HG02798 (cell line): ENCODE results near the gene ZFPM1.
A peak's percentile ranks its signal among the peaks of the same experiment; 100 is the strongest.
"Not testable (repeated sequence)": the region's sequence is repeated elsewhere in the genome, so short reads cannot be mapped to it uniquely, and the experiment has no call there.

Experiments used
- ATAC-seq: cut with Tn5 transposase; IDR thresholded peaks from one replicate; pipeline ENCODE4 v1.9.1; 2021; ENCODE audit warnings: mild to moderate bottlenecking; ENCODE audit not compliant: unreplicated experiment, poor library complexity

ZFPM1 gene

DNA sequence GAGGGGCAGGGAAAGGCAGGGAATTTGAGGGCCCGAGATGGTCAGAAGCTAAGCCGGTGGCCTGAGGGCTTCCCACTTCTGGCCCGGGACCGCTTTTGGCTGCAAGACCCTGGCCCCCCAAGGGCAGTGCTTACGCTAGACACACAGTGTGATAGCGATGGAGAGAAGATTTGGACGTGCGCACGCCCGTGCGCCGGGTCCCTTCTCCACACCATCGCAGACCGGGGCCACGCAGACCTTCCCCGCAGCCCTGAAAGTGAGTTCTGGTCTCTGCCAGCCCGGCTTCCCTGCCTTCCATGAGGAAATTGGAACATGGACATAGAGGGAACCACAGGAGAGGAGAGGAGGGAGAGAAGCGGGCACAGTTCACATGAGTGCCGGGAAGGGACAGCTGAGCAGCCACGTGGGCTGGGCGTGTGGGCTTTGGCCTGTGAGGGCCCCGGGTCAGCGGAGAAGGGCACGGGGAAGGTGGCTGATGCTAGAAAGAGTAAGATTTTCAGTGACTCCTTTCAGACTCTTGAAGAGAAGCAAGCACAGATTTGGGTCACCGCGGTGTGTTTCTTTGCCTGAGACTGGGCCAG lies 23.8 kb downstream of the ZFPM1 start:
- ATAC-seq, result no peak

DNA sequence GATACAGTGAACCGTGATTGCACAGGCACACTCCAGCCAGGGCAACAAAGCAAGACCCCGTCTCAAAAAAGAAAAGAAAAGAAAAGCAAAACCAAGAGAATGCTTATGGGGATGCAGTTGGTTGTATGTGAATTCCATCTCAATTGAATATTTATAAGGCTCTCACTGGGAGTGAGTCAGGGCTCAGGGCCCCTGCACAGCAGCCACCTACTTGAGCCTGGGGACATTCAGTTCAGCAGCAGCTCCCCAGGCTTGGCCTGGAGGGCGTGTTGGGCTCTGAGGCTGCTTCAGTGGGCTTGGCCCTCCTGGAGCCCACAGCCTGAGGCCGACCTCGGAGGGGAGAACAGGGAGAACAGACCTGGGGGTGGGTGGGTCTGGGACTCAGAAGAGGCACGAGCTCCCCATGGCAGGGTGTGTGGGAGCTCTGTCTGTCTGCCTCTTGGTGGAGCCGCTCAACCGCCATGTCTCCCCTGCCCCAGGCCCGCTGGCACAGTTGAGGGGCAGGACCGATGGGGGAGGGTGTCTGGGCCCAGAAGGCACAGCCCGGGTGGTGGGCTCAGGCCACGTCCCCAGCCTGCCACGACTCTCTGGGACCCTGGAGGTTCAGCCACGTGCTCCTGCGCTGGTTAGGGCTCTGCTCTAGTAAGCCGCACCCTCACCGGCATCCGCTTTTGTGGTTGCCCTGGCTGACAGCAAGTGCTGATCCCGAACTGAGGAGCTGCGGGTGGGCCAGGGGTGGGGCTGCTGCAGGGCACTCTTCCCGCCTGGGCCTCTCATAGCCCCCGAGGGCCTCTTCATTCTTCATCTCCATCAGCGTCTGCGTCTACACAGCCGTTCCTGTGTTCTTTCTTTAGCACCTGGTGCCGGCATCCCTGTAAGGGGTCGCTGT lies 24.8 kb downstream of the ZFPM1 start:
- ATAC-seq, result no peak

DNA sequence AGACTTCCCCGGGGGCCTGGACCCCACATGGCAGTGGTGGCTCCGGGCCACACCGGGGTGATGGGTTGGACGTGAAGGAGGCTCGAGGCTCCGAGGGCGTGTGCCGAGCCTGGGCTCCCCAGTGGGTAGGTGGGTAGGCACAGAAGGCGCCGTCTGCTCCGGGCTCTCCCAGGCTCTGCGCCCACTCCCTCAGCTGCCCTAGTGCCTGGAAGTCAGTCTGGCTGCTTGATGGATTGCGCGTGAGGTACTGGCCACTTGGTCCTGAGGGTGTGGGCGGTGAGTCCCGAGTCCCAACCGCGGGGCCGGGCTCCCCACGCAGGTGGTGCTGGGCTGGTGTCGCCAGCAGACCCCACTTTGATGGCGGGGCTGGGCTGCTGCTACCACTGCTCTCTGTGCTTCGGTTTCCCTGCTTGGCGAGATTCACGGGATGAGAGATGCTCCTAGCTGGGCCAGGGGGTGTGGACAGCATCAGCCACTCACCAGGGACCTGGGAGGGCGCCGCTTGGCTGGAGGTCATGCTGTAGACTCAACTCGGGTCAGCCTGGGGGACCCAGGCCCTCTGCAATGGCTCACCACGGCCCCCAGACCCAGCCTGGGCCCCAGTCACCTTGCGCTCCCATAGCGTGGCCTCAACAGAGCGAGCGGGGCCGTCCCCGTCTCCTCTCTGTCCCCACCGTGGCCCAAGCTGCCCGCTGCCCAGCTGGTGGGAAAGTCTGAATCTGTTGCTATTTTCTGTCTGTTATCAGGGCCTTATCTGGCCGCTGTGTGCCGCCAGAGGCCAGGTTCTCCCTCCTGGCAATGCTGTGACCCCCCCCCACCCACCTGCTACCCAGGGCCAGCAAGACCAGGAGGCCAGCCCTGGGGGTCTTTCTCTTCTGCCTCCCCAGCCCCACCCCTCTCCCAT lies 26.1 kb downstream of the ZFPM1 start:
- no peak for ATAC-seq

DNA sequence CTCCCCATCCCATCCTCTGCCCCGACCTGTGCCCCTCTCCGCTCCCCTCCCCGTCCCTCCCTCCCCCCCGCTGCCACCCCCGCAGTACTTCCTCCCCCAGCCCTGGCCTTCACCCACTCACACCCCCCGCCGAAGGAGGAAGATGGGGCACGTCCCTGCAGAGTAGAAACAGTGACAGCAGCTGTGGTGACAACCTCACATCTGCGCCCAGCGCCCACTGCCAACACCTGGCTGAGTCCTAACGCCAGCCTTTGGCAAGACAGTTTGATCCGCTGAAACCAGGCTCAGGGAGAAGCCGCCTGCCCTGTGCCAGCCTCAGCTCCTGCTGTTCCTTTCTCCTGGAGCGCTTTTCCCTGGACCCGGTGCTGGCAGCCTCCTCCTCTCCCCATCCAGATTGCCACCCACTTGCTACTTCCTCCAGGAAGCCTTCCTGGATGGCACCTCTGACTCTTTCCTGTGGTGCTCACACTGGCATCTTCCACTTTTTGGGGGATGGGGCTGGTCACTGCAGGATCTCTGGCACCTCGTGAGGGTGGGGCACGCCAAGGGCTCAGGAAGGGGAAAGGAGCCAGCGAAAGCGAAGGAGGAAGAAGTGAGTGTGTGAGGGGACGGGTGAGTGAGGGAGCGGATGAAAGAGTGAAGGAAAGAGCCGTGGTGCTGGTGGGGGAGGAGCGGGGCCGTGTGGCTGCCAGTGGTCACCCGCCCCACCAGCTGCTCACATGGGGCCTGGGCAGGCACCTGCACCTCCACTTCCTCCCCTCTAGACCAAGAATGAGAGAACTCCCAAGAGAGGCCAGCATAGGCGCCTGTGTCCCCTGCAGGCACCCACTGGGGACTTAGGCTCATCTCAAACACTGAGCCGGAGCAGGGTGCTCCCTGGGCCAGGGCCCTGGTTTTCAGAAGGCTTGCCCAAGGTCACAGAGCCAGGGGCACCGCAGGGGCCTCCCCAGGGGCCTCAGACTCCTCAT lies 27.0 kb downstream of the ZFPM1 start:
- ATAC-seq, result peak; percentile 45

DNA sequence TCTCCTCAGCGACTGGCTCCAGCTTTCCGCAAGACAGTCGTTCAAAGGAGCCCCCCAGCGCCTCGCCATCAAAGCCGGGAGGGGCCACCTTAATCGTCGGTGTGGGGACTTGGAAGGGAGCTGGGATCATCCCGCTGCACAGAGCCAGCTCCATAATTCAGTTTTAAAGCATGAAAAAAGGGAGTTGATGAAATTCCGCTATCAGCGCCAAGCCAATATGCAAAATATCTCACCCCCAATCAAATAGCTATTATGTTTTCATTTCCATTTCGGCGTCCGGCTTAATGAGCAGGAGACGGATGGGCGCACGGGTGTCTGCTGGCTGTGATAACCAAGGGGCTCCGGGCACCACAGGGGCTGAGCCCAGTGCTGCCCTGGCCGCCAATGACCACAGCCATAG lies 27.7 kb downstream of the ZFPM1 start:
- ATAC-seq, result no peak

DNA sequence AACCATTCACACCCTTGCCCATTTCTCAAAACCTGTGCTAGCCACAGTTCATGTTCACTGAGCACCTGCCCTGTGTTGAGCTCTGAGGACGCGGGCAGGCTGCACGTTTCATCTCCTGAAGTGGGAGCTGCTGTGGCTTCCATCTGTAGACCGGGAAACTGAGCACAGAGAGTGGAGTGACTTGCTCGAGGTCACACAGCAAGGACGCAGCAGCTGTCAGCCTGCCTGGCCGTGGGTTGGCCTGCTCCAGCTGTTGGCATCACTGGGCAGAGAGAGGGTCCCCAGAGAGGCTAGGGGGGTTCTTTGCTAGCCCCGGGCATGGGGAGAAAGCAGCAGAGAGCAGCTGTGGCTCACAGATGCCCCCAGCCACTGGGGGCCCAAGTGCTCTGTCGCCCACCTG lies 28.8 kb downstream of the ZFPM1 start:
- no peak for ATAC-seq

DNA sequence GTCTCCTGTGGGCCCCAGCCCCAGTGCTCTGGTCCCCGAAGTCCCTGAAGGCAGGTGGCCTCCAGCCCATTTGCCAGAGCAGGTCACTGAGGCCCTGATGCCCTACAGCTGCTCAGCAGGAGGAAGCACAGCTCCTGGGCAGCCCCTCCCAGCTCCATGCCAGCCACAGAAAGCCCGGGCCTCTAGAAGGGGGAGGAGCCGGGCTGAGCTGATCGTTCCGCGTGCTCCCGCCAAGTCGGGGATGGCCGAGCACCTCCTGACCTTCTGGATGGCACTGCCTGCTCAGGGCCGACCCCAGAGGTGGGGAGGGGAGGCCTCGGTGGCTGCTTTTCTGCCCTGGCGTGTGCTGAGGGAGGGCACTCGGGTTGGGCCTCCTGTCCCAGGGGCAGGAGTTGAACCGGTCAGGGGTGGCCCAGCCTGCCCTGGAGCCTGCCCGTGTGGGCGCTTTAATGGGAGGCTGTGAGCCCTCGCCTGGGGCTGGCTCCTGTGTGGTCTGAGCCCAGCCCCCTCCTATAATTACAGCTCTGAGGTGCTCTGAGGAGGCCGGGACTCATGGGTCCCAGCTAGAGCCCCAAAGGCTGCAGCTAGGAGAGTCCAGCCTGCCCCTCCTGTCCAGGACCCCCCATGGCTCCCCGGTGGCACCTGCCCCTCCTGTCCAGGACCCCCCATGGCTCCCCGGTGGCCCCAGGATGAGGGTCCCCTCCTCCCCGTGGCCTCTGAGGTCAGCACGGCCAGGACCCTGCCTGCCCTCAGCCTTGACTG lies 29.7 kb downstream of the ZFPM1 start:
- no peak for ATAC-seq

DNA sequence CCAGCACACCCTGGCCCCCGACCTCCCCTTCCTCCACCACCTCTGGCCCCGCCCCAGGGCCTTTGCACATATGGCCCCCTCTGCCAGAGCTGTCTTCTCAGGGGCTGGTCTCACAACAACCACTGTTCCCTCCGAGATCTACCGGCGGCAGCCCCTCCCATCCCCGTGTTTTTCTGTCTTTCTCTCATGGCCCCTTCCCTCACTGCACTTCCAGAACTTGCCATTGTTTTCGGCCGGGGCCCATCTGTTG lies 30.2 kb downstream of the ZFPM1 start:
- ATAC-seq, result no peak

DNA sequence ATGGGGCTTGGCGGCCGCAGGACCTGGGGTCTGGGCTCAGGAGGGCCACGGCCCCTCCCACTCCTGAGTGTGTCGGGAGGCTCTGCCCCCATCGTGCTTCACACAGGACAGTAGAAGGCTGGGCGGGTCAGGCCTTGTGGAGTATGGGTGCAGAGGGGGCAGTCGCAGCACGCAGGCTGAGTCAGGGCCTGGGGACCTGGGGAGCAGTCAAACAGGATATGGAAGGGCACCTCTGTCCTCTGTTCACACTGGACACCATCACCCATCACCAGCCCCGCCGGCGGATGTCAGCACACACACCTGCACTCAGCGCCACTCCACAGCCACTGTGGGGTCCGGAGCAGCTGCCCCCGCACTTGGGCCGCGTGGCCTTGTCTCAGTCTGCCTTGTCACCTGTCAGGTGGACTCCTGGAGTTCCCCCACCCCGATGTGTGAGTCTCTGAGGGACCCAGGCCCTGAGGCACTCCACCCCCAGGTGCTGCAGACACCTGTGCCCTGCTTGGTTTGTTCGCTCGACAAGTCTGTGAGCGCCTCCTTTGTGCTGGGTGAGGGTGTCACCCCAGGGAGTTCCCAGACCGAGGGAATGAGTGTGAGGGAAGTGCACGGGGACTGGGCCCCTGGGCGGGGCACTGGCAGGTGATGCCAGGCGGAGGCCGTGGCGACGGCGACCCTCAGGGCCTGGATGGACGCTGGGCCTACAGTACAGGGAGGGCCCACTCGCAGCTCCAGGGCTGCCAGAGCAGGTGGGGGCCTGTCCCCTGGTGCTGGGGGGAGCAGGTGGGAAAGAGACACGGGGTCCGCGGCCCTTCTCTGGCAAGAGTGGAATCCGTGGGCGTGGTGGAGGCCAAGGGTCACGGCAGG lies 31.7 kb downstream of the ZFPM1 start:
- no peak for ATAC-seq

DNA sequence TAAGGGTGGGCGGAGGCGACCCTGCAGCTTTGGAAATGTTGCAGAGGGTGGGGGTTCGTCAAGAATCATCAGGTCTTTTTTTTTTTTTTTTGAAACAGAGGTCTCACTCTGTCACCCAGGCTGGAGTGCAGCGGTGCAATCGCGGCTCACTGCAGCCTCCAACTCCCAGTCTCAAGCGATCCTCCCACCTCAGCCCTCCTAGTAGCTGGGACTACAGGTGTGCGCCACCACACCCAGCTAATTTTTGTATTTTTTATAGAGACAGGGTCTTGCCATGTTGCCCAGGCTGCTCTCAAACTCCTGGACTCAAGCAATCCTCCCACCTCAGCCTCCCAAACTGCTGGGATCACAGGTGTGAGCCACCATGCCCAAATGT lies 32.3 kb downstream of the ZFPM1 start:
- ATAC-seq, result not testable (repeated sequence)

DNA sequence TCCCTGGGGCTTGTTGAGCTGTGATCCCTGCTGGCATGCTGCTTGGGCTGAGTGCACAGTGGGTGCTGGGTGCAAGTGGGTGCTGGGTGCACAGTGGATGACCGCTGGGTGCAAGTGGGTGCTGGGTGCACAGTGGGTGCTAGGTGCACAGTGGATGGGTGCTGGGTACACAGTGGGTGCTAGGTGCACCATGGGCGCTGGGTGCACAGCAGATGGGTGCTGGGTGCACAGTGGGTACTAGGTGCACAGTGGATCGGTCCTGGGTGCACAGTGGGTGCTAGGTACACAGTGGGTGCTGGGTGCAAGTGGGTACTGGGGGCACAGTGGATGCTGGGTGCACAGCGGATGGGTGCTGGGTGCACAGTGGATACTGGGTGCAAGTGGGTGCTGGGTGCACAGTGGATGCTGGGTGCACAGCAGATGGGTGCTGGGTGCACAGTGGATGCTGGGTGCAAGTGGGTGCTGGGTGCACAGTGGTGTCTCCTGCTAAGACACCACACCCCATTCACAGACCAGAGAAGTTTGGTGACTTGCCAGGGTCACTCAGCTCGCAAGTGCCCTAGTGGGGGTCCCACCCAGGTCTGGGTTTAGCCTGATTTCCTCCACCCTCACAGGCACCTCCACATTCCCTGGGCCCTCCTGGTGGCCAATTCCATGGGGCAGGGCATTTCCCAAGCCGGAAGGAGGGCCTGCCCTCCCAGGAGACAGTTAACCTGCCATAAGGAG lies 33.5 kb downstream of the ZFPM1 start:
- no peak for ATAC-seq

DNA sequence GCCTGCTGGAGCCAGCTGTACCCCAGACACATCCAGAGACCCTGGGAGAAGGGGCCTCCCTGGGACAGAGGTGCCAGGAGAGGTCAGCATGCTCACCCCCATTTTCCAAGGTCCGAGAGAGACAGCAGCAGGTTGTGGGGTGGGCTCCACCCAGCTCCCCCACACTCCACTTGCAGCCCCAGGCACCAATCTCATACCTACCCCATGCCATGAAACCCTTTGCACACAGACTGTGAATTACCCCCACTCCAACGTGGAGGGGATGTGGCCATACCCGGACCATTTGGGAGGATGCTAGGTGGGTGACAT lies 34.0 kb downstream of the ZFPM1 start:
- ATAC-seq, result no peak

DNA sequence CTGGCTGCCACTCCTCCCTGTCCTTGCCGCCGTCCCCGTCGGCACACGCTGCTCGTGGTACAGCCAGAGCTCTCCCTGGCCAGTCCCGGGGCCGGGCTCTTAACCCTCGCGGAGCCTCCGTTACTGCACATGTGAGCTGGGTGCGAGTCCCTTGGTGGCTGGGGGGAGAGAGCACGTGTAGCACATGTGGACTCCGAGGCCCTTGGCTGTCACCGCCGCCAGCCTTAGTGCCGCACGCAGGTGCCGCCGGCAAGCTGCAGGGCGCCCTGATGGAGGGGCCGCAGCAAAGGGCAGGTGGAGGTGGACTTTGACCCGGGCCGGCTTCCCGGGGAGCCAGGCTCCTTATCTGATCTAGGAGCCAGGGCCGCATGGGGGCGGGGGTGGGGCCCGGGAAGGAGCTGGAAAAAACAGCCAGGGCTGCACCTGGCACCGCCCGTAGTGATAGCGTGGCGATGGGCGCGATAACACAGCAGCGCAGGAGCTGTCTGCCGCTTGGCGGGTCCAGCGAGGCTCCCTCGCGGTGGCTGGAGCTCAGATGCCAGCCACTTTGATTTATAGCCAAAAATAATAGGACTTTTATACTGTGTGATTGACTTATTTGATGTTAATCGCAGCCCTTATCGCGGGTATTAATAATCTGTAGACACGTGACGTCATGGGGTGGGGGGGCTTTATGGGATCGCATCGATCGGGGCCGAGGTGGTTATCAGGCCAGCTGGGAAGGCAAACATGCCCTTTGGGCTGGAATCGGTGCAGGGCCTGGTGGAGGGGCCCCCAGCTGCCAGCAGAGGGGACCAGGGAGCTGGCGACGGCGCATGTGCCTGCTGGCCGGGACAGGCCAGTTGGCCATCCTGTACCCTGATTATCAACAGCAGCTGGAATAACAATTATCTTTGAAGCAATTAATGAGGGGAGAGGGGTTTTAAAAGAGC lies 35.1 kb downstream of the ZFPM1 start:
- ATAC-seq, result no peak

DNA sequence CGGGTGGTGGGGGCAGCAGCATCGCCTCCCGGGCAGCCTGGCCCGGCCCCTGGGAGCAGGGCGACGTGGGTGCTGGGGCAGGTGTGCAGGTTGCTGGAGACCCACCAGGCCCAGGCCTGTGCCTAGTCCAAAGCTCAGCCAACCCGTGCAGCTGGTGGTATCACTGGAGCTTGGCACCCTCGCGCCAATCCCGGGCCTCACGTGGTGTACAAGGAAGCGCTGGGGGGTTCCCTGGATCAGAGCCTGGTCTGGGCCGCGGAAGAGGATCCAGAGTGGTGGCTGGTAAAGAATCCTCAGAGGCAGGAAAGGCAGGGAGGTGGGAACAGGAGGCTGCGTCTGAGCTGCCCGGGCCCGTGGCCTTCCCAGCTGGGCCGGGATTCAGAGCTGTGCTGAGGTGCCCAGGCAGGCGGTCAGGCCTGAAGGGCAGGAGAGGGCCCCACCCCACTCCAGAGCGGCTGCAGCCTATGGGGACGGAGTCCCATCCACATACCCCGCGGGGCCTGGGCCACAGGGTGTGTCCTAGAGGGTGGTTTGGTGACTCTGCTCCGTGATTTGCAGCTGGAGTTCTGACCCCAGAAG lies 36.2 kb downstream of the ZFPM1 start:
- no peak for ATAC-seq

DNA sequence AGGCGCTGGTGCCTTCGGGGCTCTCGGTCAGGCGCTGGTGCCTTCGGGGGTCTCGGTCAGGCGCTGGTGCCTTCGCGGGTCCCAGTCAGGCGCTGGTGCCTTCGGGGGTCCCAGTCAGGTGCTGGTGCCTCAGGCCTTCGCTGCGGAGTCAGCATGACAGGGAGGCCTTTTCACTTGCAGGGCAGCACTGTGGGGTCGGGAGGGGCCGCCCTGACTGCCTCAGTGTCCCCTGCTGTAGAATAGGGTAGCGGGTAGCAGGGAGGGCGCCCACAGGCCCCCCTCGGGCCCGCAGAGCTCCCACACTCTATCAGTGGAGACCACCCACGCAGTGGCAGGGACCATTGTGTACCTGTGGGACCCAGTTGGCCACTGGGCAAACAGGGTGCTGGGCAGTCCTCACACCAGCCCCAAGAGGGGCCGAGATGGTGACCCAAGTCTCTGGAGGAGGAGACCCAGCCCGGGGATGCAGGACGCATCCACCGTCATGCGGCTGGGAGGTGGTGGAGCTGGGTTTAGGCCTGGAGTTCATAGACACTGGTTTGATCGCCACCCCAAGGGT lies 38.0 kb downstream of the ZFPM1 start:
- ATAC-seq, result no peak

DNA sequence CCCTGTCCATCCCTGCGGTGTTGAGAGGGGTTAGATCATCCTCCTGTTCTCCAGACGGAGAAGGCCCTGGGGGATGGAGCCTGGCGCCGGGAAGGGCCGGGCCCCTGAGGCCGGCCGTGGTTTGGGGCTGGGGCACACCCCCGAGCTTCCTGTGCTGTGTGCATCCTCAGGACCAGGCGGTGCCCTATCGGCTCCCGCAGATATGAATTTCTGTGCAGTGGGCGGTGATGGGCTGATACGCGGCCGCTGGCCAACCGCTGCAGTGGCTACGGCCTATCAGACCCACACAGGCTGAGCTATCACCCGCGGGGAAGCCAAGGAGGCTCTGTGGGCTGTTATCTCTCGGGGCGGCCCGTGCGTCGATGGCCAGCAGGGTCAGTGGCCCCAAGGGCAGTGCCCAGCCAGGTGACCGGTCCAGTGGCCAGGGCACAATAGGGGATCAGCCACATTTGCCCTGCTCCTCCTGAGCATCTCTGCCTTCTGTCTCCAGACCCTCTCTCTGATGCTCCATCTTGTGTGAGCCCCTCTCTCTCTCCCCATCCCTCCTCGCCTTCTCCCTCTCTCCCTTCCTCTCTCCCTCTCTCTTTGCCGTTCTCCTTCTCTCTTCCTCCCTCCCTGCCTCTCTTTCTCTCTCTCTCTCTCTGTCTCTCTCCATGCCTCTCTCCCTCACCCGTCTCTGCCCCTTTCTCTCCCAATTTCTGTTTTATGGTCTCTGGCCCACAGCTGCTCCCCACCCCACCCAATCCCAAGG lies 38.7 kb downstream of the ZFPM1 start:
- ATAC-seq, result no peak
